ENCODE measurements around the gene THADA. TPM values are rescaled to one million over a fixed set of nuclear protein-coding genes. Genes with fewer than 3 reads are reported as not detected.

THADA gene
- total RNA-seq, 1 experiment from 2014 or later, result 27.5 TPM

- TF ChIP-seq TEAD1 (CRISPR knock-in tag; IDR thresholded peaks at IDR 0.05) (no peak), CTCF (IDR thresholded peaks at IDR 0.05) (no peak), ZNF219 (CRISPR knock-in tag; IDR thresholded peaks at IDR 0.05; ENCODE audit: borderline replicate concordance) (no peak), ZNF263 (CRISPR knock-in tag; IDR thresholded peaks at IDR 0.05; ENCODE audit: low read depth) (no peak), NR3C1 (CRISPR knock-in tag; conservative IDR thresholded peaks at IDR 0.05; ENCODE audit: low read depth) (no peak), NFATC4 (CRISPR knock-in tag; IDR thresholded peaks at IDR 0.05) (no peak), ZNF317 (CRISPR knock-in tag; IDR thresholded peaks at IDR 0.05; ENCODE audit: borderline replicate concordance, low read depth) (no peak), IRF2 (CRISPR knock-in tag; IDR thresholded peaks at IDR 0.05; ENCODE audit: borderline replicate concordance, low read depth) (no peak)
These were observed 412.1 kb downstream of the THADA start (continued) for GRCh38 chr2:43183743-43184142.

GRCh38 chr2:43180897-43181296 lies 414.9 kb downstream of the THADA start:
- TF ChIP-seq CBFB (CRISPR knock-in tag; IDR thresholded peaks at IDR 0.05; ENCODE audit: low read depth) (no peak), GTF2I (CRISPR knock-in tag; conservative IDR thresholded peaks at IDR 0.05) (no peak), E2F5 (CRISPR knock-in tag; IDR thresholded peaks at IDR 0.05) (no peak), TCF7 (CRISPR knock-in tag; IDR thresholded peaks at IDR 0.05; ENCODE audit: low read depth) (no peak)
- ChIA-PET CTCF (interaction anchor here (1.1 to 3.8 kb wide), 13 partner anchors 8 to 252 kb away, joined by 3 to 50 read pairs (median 7); partner anchors contain the start of gene ZFP36L2), POLR2A (interaction anchor here (1.2 to 2.0 kb wide), 5 partner anchors 9 to 44 kb away, joined by 3 to 10 read pairs (median 7); no protein-coding TSS in a partner anchor)
- Mint-ChIP-seq H3K4me1 (peaks cover 60% of the 10 kb centered on the region), H3K36me3 (peaks cover 9% of the 10 kb centered on the region), H3K27me3 (ENCODE audit: low read depth) (no peaks in the 10 kb centered on the region), H3K27ac (peak overlapping the region; percentile 23; the same call in 1 of the 2 replicates), H3K4me3 (no peak overlapping the region), H3K9me3 (peaks cover 4% of the 10 kb centered on the region)
- DNase-seq (ENCODE audit: low spot score) (no peak), ATAC-seq (no peak)

Other genes with a start within 250 kb of the THADA start
- 5.8 to 7.1 TPM (median 7.0 TPM) in 3 replicates for gene PLEKHH2, start 41.2 kb upstream of the THADA start, total RNA-seq (2021)
- 0.16 to 0.46 TPM (median 0.44 TPM) in 3 replicates for gene C1GALT1C1L, start 80.4 kb upstream of the THADA start, total RNA-seq (2021)
- 7.0 to 7.1 TPM (median 7.1 TPM) in 3 replicates for gene DYNC2LI1, start 178.0 kb upstream of the THADA start, total RNA-seq (2021)
- not detected in 3 replicates for gene ABCG5, start 242.8 kb upstream of the THADA start, total RNA-seq (2021)
- gene ABCG8, start 242.9 kb upstream of the THADA start, total RNA-seq (2021), result 0.23 to 0.25 TPM in 2 of 3 replicates, not detected in the other